NCI-H446 (cell line): ENCODE results near the gene LRTM1.

Source experiments
- DNase-seq, 2 experiments: peaks; one replicate each; lab custom pipeline; 2025; lab: John Stamatoyannopoulos, UW

The LRTM1 gene

GRCh38 chr3:54891540-54891897 lies 36.3 kb downstream of the LRTM1 start:
- peak in 1 of 2 experiments; percentile 2 for DNase-seq

- DNase-seq = no peak
These were observed 38.1 kb downstream of the LRTM1 start for GRCh38 chr3:54889731-54890130.

- DNase-seq = no peak
These were observed 39.0 kb downstream of the LRTM1 start for GRCh38 chr3:54888873-54889272.

DNA sequence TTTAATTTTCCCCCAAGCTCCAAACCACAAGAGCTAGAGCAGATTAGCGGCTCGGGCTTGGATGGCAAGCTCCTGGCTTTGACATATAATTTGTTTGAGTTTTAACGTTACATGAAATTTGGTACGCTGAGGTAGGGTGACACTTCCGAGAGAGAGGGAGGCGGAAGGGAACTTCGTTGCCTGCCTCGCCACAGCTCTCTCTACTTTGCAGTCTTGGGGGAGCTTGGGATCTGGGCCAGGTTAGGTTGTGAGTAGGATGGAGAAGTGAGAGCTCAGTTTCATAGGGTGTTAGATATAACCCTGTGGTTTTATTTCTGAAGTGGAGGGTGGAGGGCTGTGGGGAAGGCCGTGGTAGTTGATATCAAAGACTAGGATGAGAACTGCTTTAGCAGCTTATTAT lies 39.7 kb downstream of the LRTM1 start:
- DNase-seq = no peak

- no peak for DNase-seq
These were observed 45.6 kb downstream of the LRTM1 start for GRCh38 chr3:54882129-54882833.

GRCh38 chr3:54878145-54878544 lies 49.7 kb downstream of the LRTM1 start:
- DNase-seq = no peak

- DNase-seq = no peak
These were observed 50.1 kb downstream of the LRTM1 start for GRCh38 chr3:54877730-54878129.

DNA sequence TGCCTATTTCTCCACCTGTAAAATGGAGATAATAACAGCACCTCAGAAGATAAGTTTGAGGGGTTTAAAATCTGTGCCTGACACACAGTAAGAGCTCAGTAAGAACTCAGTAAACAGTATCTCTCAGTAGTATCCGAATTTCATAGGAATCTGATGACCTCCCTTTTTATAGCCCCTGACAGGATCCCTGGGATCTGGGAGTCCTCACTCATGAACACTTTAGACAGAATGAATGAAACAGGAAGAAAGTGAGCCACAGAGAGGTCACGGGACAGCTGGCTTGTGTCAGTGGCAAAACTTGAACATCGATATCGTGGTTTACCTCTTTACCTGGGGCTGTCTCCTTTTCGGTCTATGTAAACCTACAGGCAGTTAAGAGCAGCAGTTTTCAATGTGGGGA lies 51.2 kb downstream of the LRTM1 start:
- no peak for DNase-seq

GRCh38 chr3:54875596-54876268 lies 52.1 kb downstream of the LRTM1 start:
- DNase-seq = no peak

DNA sequence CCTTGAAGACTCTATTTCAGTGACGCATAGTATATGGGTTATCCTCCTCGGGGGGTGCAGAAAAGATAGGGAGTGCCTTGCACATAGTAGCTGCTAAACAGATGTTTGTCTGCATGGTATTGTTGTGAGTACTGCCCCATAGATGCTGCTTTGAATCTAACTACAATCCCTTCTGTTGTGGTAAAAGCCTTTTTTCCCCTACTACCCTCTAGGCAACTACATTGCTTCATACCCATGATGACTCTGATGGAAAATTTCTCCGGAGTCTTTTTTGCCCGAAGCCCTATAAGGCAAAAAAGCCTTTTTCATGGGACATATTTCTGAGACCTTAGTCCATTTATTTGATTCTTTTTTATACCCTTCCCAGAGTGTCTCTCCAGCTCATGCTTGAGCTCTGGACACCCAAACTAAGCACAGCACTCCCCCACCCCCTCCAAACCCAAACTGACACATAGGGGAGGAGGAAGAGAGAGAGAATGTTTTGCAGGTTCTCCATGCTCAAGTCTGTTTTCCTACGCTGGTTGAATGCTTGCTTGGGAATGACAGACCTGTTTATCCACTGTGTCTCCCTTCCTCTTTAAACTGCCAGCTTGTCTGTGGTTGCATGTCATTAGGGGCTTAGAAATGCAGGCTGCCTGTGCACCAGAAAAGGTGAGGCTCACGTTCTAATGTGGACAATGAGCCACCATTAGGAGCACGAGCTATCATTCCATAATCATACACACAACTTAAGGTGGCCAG lies 52.9 kb downstream of the LRTM1 start:
- no peak for DNase-seq

- no peak for DNase-seq
These were observed 54.5 kb downstream of the LRTM1 start for GRCh38 chr3:54873059-54874010.

DNA sequence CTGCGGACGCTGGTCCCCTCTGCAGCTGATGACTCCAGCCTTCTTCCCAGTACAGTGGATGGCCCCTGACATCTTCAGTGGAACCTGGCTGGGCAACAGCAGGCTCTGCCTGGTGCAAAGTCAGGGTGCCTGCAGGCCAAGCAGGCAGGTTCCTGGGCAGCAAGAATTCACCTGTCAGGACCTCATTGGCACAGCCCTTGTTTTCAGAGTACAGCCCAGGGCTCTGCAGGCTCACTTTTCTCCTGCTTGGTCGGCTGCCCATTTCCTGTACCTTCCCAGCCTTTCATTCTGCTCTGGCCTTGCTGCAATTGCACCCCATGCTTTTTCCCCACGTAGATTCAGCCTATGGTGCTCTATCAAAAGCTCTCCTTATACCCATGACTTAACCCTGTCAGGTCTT lies 56.0 kb downstream of the LRTM1 start:
- DNase-seq = no peak

- DNase-seq = peak in 1 of 2 experiments; percentile 0
These were observed 57.4 kb downstream of the LRTM1 start for GRCh38 chr3:54870423-54870822.
